ENCODE measurements around the gene MEOX2. TPM values are rescaled to one million over a fixed set of nuclear protein-coding genes. Genes with fewer than 3 reads are reported as not detected.

Gene MEOX2
- total RNA-seq, 1 experiment from 2014 or later = 0.22 TPM

DNA sequence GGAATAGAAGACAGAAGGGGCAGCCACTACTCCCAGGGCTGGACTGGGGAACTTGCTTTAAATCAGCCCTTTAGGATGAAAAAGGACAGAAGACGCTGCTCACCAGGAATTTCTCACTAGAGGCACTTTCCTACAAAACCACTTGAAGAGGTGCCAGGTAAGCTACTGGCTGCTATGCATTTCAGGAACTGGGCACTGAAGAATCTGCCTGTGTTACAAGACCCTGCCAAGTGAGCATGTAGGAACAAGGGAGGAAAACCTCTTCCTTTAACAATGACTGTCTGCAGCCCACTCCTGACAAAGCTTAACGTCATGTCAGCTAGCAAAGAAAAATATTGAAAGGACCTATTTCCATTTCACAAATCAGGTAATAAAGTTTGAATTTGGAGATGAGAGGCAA lies 118.8 kb downstream of the MEOX2 start:
- H4K20me1 ChIP-seq (ENCODE audit: insufficient read depth) = no peaks in the 10 kb centered on the region
- BruUV-seq (replicated peaks) = no TSS peak
- H3K27ac ChIP-seq = no peak overlapping the region
- no peak overlapping the region for H2AFZ ChIP-seq
- ChIA-PET POLR2A (ENCODE audit: unreplicated experiment) (interaction anchor here (0.6 kb wide), 1 partner anchor 169 kb away, joined by 3 read pairs; no protein-coding TSS in a partner anchor), CTCF (no interaction called here)
- H3K9me3 ChIP-seq (ENCODE audit: insufficient read depth, low read depth) = no peaks in the 10 kb centered on the region
- no peaks in the 10 kb centered on the region for H3F3A ChIP-seq (ENCODE audit: insufficient read depth, low read depth)
- TF ChIP-seq, protein P1, sequence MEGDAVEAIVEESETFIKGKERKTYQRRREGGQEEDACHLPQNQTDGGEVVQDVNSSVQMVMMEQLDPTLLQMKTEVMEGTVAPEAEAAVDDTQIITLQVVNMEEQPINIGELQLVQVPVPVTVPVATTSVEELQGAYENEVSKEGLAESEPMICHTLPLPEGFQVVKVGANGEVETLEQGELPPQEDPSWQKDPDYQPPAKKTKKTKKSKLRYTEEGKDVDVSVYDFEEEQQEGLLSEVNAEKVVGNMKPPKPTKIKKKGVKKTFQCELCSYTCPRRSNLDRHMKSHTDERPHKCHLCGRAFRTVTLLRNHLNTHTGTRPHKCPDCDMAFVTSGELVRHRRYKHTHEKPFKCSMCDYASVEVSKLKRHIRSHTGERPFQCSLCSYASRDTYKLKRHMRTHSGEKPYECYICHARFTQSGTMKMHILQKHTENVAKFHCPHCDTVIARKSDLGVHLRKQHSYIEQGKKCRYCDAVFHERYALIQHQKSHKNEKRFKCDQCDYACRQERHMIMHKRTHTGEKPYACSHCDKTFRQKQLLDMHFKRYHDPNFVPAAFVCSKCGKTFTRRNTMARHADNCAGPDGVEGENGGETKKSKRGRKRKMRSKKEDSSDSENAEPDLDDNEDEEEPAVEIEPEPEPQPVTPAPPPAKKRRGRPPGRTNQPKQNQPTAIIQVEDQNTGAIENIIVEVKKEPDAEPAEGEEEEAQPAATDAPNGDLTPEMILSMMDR (conservative IDR thresholded peaks at IDR 0.05) = no peak
- TF ChIP-seq EZH2 (IDR thresholded peaks at IDR 0.05; ENCODE audit: low read depth) = no peak
- H3K9me2 ChIP-seq (ENCODE audit: insufficient read depth) = no peaks in the 10 kb centered on the region
- H3K4me2 ChIP-seq = no peak overlapping the region
- DNase-seq = no peak
- no peaks in the 10 kb centered on the region for H3K79me2 ChIP-seq (ENCODE audit: low read depth)
- no peaks in the 10 kb centered on the region for H3K27me3 ChIP-seq (ENCODE audit: insufficient read depth, low read depth)
- no peaks in the 10 kb centered on the region for H3K4me1 ChIP-seq (replicated peaks; ENCODE audit: insufficient read depth)
- H3K4me3 ChIP-seq = no peak overlapping the region
- intact Hi-C loops (cut with micrococcal nuclease; ENCODE audit: unreplicated experiment) = no loop called here
- no peaks in the 10 kb centered on the region for H3K36me3 ChIP-seq (ENCODE audit: low read depth)

DNA sequence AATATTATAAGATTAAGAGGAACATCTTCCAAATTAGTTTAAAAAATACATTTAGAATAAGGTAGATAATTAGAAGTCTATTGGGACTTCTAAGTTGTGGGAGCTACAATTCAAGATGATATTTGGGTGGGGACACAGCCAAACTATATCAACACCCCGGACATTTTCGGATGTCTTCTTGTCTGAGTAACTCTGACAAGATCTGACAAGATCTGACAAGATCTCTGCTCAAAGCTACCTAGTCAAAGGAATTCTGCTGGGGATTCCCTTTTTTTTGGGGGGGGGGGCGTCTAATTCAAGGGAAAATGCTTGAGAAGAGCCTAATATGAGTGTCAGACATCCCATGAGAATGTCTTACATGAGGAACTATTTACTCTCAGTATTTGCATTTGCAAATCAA lies 119.4 kb downstream of the MEOX2 start:
- no peaks in the 10 kb centered on the region for H3F3A ChIP-seq (ENCODE audit: insufficient read depth, low read depth)
- ChIA-PET POLR2A (ENCODE audit: unreplicated experiment) (no interaction called here), CTCF (interaction anchor here (0.6 kb wide), 1 partner anchor 480 kb away, joined by 4 read pairs; no protein-coding TSS in a partner anchor)
- H2AFZ ChIP-seq = no peak overlapping the region
- H3K79me2 ChIP-seq (ENCODE audit: low read depth) = no peaks in the 10 kb centered on the region
- no peak overlapping the region for H3K27ac ChIP-seq
- no peaks in the 10 kb centered on the region for H3K27me3 ChIP-seq (ENCODE audit: insufficient read depth, low read depth)
- intact Hi-C loops (cut with micrococcal nuclease; ENCODE audit: unreplicated experiment) = no loop called here
- H3K36me3 ChIP-seq (ENCODE audit: low read depth) = no peaks in the 10 kb centered on the region
- H4K20me1 ChIP-seq (ENCODE audit: insufficient read depth) = no peaks in the 10 kb centered on the region
- H3K9me2 ChIP-seq (ENCODE audit: insufficient read depth) = no peaks in the 10 kb centered on the region
- no peak overlapping the region for H3K4me2 ChIP-seq
- no TSS peak for BruUV-seq (replicated peaks)
- no peaks in the 10 kb centered on the region for H3K4me1 ChIP-seq (replicated peaks; ENCODE audit: insufficient read depth)
- H3K4me3 ChIP-seq = no peak overlapping the region
- TF ChIP-seq, protein P1 (conservative IDR thresholded peaks at IDR 0.05) = no peak
- no peak for TF ChIP-seq EZH2 (IDR thresholded peaks at IDR 0.05; ENCODE audit: low read depth)
- H3K9me3 ChIP-seq (ENCODE audit: insufficient read depth, low read depth) = no peaks in the 10 kb centered on the region
- no peak for DNase-seq

DNA sequence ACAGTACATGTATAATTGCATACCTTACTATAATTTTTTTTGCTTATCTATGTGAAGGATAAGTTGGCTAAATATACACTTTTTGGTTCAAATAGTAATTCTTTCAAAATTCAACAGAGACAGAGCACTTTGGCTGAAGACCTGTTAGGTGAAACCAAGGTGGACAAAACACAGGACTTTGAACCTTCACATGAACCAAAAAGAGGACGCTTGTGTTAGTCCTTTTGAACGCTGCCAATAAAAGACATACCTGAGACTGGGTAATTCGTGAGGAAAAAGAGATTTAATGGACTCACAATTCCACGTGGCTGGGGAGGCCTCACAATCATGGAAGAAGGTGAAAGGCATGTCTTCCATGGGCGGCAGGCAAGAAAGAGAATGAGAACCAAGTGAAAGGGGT lies 120.0 kb downstream of the MEOX2 start:
- Histone ChIP-seq H3K4me1 (replicated peaks; ENCODE audit: insufficient read depth) (no peaks in the 10 kb centered on the region), H3K79me2 (ENCODE audit: low read depth) (no peaks in the 10 kb centered on the region), H3K9me2 (ENCODE audit: insufficient read depth) (no peaks in the 10 kb centered on the region), H2AFZ (no peak overlapping the region), H3K27me3 (ENCODE audit: insufficient read depth, low read depth) (no peaks in the 10 kb centered on the region), H3K36me3 (ENCODE audit: low read depth) (no peaks in the 10 kb centered on the region), H3F3A (ENCODE audit: insufficient read depth, low read depth) (no peaks in the 10 kb centered on the region), H4K20me1 (ENCODE audit: insufficient read depth) (no peaks in the 10 kb centered on the region), H3K27ac (no peak overlapping the region), H3K4me3 (no peak overlapping the region), H3K9me3 (ENCODE audit: insufficient read depth, low read depth) (no peaks in the 10 kb centered on the region), H3K4me2 (no peak overlapping the region)
- no peak for DNase-seq
- no TSS peak for BruUV-seq (replicated peaks)
- intact Hi-C loops (cut with micrococcal nuclease; ENCODE audit: unreplicated experiment) = no loop called here
- TF ChIP-seq EZH2 (IDR thresholded peaks at IDR 0.05; ENCODE audit: low read depth) = no peak
- TF ChIP-seq, protein P1 (conservative IDR thresholded peaks at IDR 0.05) = no peak
- ChIA-PET CTCF (interaction anchor here (0.6 kb wide), 1 partner anchor 480 kb away, joined by 4 read pairs; no protein-coding TSS in a partner anchor), POLR2A (ENCODE audit: unreplicated experiment) (no interaction called here)
